Coronary artery (tissue), 2 donors: Measurements from ENCODE around the gene ALPP.
"Not testable (repeated sequence)": the region's sequence is repeated elsewhere in the genome, so short reads cannot be mapped to it uniquely, and the experiment has no call there.

Source experiments
- DNase-seq: peaks from one replicate; pipeline ENCODE4 v3.0.0-alpha.2; 2017; ENCODE audit warnings: low spot score
- H3K27ac ChIP-seq, 2 donors: fragments of 200-600 bp; sonication (generic); one replicate each; pipeline ENCODE4 v1.5.1; 2016 to 2019
- H3K4me3 ChIP-seq: fragments of 200-600 bp; sonication (generic); 2 replicates; pipeline ENCODE4 v1.5.1; 2016; ENCODE audit warnings: mild to moderate bottlenecking, moderate library complexity
- CTCF ChIP-seq: fragments of 200-600 bp; sonication (generic); IDR thresholded peaks from one replicate; pipeline ENCODE4 v1.5.1; 2019; ENCODE audit warnings: antibody characterized with exemption

The ALPP gene

GRCh38 chr2:232402518-232402917 is 24.0 kb downstream of the ALPP start:
- H3K4me3 ChIP-seq = no peak overlapping the region
- no peak for TF ChIP-seq CTCF
- H3K27ac ChIP-seq = no peak overlapping the region
- DNase-seq = no peak

GRCh38 chr2:232405943-232406510 is 27.5 kb downstream of the ALPP start:
- Histone ChIP-seq H3K4me3 (no peak overlapping the region), H3K27ac (no peak overlapping the region)
- no peak for TF ChIP-seq CTCF
- no peak for DNase-seq

- DNase-seq = no peak
- no peak within 1 kb of the TSS for H3K27ac ChIP-seq
- no peak for TF ChIP-seq CTCF
Measured at GRCh38 chr2:232406556-232407310, 28.2 kb downstream of the ALPP start, which contains the start of gene ALPG. Gene ALPG (plus strand): TSS chr2:232406844. CDS start chr2:232406895, 51 bp downstream.

GRCh38 chr2:232407428-232408150 is 29.0 kb downstream of the ALPP start:
- DNase-seq, H3K27ac ChIP-seq, H3K4me3 ChIP-seq: not testable (repeated sequence)

More at GRCh38 chr2:232406556-232407310, 28.2 kb downstream of the ALPP start, which contains the start of gene ALPG:
- H3K4me3 ChIP-seq = no peak within 1 kb of the TSS

- not testable (repeated sequence) for H3K27ac ChIP-seq, H3K4me3 ChIP-seq, DNase-seq
Measured at GRCh38 chr2:232408269-232408668, 29.7 kb downstream of the ALPP start.

- not testable (repeated sequence) for H3K27ac ChIP-seq, H3K4me3 ChIP-seq, DNase-seq
Measured at GRCh38 chr2:232409617-232410016, 31.1 kb downstream of the ALPP start.

- Histone ChIP-seq H3K27ac (no peak overlapping the region), H3K4me3 (no peak overlapping the region)
- TF ChIP-seq CTCF = no peak
- no peak for DNase-seq
Measured at GRCh38 chr2:232410238-232410900, 31.8 kb downstream of the ALPP start.

GRCh38 chr2:232411901-232412629 is 33.5 kb downstream of the ALPP start:
- Histone ChIP-seq H3K27ac (no peak overlapping the region), H3K4me3 (no peak overlapping the region)
- no peak for TF ChIP-seq CTCF
- DNase-seq = no peak
